HG02885 (cell line): ENCODE results near the gene DEFB131A.
"Not testable (repeated sequence)": the region's sequence is repeated elsewhere in the genome, so short reads cannot be mapped to it uniquely, and the experiment has no call there.

Source experiments
- ATAC-seq: cut with Tn5 transposase; IDR thresholded peaks from one replicate; pipeline ENCODE4 v1.9.1; 2021; ENCODE audit warnings: mild to moderate bottlenecking; ENCODE audit not compliant: unreplicated experiment, poor library complexity

DEFB131A gene

DNA sequence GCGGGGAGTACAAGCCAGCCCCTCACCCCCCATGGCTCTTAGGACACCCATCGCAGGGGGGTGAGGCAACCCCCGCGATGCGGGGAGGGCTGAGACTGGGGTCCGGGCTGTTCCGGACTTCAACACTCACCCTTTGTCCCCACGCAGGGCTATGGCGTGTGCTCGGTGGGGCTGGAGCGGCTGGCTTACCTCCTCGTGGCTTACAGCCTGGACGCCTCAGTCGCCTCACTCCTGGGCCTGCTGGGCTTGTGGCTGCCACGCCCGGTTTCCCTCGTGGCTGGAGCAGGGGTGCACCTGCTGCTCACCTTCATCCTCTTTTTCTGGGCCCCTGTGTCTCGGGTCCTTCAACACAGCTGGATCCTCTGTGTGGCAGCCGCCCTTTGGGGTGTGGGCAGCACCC is 49.4 kb downstream of the DEFB131A start:
- ATAC-seq, result not testable (repeated sequence)

DNA sequence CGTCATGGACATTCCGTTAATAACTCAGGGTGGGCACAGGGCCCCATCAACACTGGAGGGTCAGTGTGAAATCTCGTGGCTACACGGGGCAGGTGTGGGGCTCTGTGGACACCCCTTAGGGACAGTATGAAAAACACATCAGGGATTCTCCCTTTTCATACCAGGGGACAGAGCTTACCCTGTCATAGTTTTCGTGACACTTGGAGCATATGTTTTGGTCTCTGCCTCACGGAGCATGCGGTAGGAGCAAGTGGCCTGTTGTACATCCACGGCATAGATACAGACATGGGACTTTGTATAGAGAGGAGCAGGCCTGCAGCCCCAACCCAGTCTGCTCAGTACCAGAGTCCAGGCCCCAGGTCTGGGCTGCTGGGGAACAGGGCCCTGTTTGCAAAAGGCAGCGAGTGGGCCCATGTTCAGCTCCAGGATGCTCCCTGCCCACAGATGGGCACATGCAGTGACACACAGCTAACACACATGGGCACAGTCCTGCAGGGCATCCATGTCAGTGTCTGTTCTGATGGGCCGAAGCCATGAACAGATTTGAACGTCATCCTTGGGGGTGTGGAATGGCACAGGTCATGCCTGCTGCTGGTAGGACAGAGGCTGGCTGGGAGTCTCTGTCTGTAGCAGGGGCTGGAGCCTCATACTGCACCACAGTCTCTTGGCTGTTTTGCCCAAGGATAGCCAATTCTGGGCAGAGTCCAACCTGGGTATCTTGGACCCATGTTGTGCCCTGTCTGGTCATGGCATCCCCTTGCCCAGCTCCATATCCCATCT is 50.2 kb downstream of the DEFB131A start:
- not testable (repeated sequence) for ATAC-seq

- not testable (repeated sequence) for ATAC-seq
Observed at GRCh38 chr4:9495443-9495842, 51.2 kb downstream of the DEFB131A start.

- ATAC-seq, result not testable (repeated sequence)
Observed at GRCh38 chr4:9497575-9498467, 53.6 kb downstream of the DEFB131A start.

DNA sequence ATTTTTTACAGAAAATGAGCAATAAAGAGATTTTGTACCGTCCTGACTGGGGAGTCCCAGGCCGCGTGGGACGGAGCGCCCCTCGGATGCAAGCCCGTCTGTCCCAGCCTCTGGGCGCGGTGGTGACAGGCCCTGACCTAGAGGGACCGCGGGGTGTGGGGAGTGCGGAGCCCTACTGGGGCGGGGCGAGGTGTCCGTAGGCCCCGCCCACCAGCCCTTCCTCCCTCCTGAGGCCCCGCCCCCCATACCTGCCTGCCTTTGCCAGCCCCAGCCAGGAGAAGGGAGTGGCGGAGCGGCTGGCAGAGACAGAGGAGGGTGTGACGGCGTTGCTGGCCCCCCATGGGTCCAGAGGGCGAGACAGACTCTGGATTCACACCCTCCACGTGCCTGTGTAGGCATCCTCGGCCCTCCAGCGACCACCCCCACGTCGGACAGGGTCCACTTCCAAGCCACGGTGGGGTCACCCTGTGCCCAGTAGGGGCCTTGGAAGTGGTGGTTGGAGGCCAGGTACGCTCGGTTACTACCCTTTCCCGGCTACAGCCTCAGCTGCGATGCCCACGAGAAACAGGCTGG is 54.3 kb downstream of the DEFB131A start:
- ATAC-seq, result not testable (repeated sequence)

DNA sequence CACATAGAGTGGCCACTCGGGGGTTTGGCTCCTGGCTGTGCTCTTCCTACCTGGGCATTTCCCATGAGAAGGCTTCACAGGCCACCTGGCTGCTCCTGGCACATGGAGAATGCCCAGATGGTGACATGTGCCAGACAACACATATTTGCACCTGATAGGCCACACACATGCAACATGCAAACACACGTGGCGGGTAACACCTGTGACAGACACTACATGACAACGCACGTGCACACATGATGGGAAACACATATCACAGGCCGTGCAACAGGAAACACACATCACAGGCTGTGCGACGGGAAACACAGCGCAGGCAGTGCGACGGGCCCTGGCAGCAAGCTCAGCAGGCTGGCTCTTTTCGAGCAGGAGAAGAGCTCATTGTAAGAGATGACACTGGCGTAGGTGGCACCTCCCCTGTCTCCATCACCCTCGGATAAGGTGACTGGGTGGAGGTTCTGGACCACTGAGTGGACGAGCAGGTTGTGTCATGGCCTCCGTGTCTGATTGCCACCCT is 55.8 kb downstream of the DEFB131A start:
- ATAC-seq, result not testable (repeated sequence)
